ENCODE measurements around the gene CHN1.

GRCh38 chr2:175006281-175006680, 1.1 kb upstream of the CHN1 start:
- TF ChIP-seq POLR2A (IDR thresholded peaks at IDR 0.05) (no peak), CTCF (IDR thresholded peaks at IDR 0.05) (no peak)
